DOHH2 (cell line): ENCODE results near the gene STAT5B.

Experiments used
- EZH2phosphoT487 ChIP-seq: fragments of 200-600 bp; sonication (generic); IDR thresholded peaks from 2 replicates; pipeline ENCODE4 v1.6.1; 2017; ENCODE audit warnings: borderline replicate concordance, mild to moderate bottlenecking, antibody characterized with exemption, low read length, moderate library complexity, mixed read lengths
- TF ChIP-seq, protein P1 (sequence below): fragments of 200-600 bp; sonication (generic); IDR thresholded peaks from one replicate; pipeline ENCODE4 v1.5.1; 2014; ENCODE audit warnings: antibody characterized with exemption, mild to moderate bottlenecking, low read depth, low read length; ENCODE audit not compliant: poor library complexity, severe bottlenecking

DNA sequence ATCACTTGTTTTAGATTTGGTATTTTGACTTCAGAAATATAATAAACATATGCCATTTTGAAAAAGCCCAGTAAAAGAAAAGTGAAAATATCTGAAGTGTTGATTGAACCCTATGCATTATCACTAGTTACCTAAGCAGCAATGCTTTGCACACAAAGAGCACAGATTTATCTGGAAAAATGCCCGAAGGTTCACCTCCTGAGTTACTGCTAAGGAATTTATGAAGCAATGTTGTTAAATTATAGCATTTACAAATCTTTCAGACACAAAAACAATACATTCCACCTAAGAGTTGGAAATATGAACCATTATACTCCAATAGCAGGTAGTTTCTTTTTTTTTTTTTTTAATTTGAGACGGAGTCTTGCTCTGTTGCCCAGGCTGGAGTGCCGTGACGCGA lies 43.0 kb downstream of the STAT5B start:
- TF ChIP-seq, protein P1, sequence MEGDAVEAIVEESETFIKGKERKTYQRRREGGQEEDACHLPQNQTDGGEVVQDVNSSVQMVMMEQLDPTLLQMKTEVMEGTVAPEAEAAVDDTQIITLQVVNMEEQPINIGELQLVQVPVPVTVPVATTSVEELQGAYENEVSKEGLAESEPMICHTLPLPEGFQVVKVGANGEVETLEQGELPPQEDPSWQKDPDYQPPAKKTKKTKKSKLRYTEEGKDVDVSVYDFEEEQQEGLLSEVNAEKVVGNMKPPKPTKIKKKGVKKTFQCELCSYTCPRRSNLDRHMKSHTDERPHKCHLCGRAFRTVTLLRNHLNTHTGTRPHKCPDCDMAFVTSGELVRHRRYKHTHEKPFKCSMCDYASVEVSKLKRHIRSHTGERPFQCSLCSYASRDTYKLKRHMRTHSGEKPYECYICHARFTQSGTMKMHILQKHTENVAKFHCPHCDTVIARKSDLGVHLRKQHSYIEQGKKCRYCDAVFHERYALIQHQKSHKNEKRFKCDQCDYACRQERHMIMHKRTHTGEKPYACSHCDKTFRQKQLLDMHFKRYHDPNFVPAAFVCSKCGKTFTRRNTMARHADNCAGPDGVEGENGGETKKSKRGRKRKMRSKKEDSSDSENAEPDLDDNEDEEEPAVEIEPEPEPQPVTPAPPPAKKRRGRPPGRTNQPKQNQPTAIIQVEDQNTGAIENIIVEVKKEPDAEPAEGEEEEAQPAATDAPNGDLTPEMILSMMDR = no peak
- TF ChIP-seq EZH2phosphoT487 = no peak
